Cardiac muscle cell (in vitro differentiated cells and primary cell): ENCODE results near the gene SLC16A10. TPM values are rescaled to one million over a fixed set of nuclear protein-coding genes. Genes with fewer than 3 reads are reported as not detected.

Experiments used
- DNase-seq, 2 donors: peaks; one replicate each; pipeline versions ENCODE4 v3.0.0 to v3.0.0-alpha.2; 2010 to 2017; ENCODE audit warnings: low read depth in 1 of 2, low spot score in 1 of 2
- H3K27ac ChIP-seq: fragments of 200-600 bp; sonication (generic); 2 replicates; pipeline ENCODE4 v1.5.1; 2016
- H3K27me3 ChIP-seq: fragments of 200-600 bp; sonication (generic); 2 replicates; pipeline ENCODE4 v1.6.0; 2016; ENCODE audit warnings: control low read depth
- H3K36me3 ChIP-seq: fragments of 200-600 bp; sonication (generic); 2 replicates; pipeline ENCODE4 v1.5.1; 2016; ENCODE audit warnings: control low read depth
- H3K4me1 ChIP-seq: fragments of 200-600 bp; sonication (generic); 2 replicates; pipeline ENCODE4 v1.8.1; 2017; ENCODE audit warnings: low read depth, mild to moderate bottlenecking, mixed run types
- H3K4me3 ChIP-seq: fragments of 200-600 bp; sonication (generic); 2 replicates; pipeline ENCODE4 v1.5.1; 2016; ENCODE audit warnings: mild to moderate bottlenecking
- H3K9me3 ChIP-seq: fragments of 200-600 bp; sonication (generic); 2 replicates; pipeline ENCODE4 v1.5.1; 2017; ENCODE audit warnings: low read depth, mild to moderate bottlenecking, control low read depth
- polyA plus RNA-seq: library from polyadenylated mRNA; unstranded; fragments of >200 nt; fragmentation: Nextera tagmentation; extraction: Ambion mirVana; gene quantifications from 2 replicates; pipeline ENCODE4 v1.2.1, GENCODE V29; 2016
- total RNA-seq: library from RNA; depleted of rRNA; stranded (reverse); fragments of >200 nt; gene quantifications from 2 replicates; pipeline ENCODE4 v1.2.3, GENCODE V29; 2016
- TF ChIP-seq, protein P1 (sequence below): IDR thresholded peaks from 2 replicates; pipeline ENCODE4 v1.5.1; 2012; ENCODE audit warnings: low read depth, mild to moderate bottlenecking, low read length

Gene SLC16A10
- total and polyA plus RNA-seq, 2 experiments from 2014 or later: 8.1 to 21.4 TPM

GRCh38 chr6:111242452-111242851 is 155.1 kb downstream of the SLC16A10 start:
- no peak for DNase-seq
- H3K4me1 ChIP-seq: no peaks in the 10 kb centered on the region

DNA sequence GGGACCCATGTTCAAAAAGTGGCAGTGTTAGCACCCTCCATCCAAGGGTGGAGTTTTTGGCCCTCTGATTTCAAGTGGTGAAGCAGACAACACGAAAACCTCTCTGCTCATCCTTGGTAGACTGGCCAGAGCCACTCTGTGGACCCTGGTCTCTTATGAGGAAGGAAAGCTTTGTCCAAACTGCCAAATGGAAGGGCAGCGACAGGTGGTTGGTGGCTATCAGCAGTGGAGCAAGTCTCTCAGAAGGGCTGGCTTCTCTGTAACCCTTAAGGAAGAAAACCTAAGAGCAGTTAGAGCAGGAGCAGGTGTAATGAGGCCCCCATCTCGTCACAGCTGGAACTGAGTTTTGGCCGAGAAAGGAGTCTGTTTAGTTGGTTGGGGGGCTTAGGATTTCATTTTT is 155.8 kb downstream of the SLC16A10 start:
- Histone ChIP-seq H3K36me3 (no peaks in the 10 kb centered on the region), H3K9me3 (no peaks in the 10 kb centered on the region), H3K27me3 (peaks cover 6% of the 10 kb centered on the region), H3K27ac (no peak overlapping the region), H3K4me1 (no peaks in the 10 kb centered on the region), H3K4me3 (no peak overlapping the region)
- TF ChIP-seq, protein P1, sequence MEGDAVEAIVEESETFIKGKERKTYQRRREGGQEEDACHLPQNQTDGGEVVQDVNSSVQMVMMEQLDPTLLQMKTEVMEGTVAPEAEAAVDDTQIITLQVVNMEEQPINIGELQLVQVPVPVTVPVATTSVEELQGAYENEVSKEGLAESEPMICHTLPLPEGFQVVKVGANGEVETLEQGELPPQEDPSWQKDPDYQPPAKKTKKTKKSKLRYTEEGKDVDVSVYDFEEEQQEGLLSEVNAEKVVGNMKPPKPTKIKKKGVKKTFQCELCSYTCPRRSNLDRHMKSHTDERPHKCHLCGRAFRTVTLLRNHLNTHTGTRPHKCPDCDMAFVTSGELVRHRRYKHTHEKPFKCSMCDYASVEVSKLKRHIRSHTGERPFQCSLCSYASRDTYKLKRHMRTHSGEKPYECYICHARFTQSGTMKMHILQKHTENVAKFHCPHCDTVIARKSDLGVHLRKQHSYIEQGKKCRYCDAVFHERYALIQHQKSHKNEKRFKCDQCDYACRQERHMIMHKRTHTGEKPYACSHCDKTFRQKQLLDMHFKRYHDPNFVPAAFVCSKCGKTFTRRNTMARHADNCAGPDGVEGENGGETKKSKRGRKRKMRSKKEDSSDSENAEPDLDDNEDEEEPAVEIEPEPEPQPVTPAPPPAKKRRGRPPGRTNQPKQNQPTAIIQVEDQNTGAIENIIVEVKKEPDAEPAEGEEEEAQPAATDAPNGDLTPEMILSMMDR: no peak
- no peak for DNase-seq

More at GRCh38 chr6:111242452-111242851, 155.1 kb downstream of the SLC16A10 start:
- Histone ChIP-seq H3K27ac (no peak overlapping the region), H3K27me3 (peaks cover 6% of the 10 kb centered on the region), H3K36me3 (no peaks in the 10 kb centered on the region), H3K9me3 (no peaks in the 10 kb centered on the region), H3K4me3 (no peak overlapping the region)
- TF ChIP-seq, protein P1: no peak

- Histone ChIP-seq H3K27me3 (peaks cover 6% of the 10 kb centered on the region), H3K27ac (no peak overlapping the region), H3K9me3 (no peaks in the 10 kb centered on the region), H3K36me3 (no peaks in the 10 kb centered on the region), H3K4me3 (no peak overlapping the region), H3K4me1 (no peaks in the 10 kb centered on the region)
- no peak for DNase-seq
- TF ChIP-seq, protein P1: no peak
These were observed 161.5 kb downstream of the SLC16A10 start for GRCh38 chr6:111248789-111249188.

GRCh38 chr6:111250791-111251354 is 163.6 kb downstream of the SLC16A10 start:
- H3K27ac ChIP-seq: no peak overlapping the region
- H3K4me1 ChIP-seq: no peaks in the 10 kb centered on the region
- H3K36me3 ChIP-seq: no peaks in the 10 kb centered on the region
- TF ChIP-seq, protein P1: no peak
- H3K4me3 ChIP-seq: no peak overlapping the region
- no peaks in the 10 kb centered on the region for H3K27me3 ChIP-seq
- no peaks in the 10 kb centered on the region for H3K9me3 ChIP-seq
- DNase-seq: no peak

DNA sequence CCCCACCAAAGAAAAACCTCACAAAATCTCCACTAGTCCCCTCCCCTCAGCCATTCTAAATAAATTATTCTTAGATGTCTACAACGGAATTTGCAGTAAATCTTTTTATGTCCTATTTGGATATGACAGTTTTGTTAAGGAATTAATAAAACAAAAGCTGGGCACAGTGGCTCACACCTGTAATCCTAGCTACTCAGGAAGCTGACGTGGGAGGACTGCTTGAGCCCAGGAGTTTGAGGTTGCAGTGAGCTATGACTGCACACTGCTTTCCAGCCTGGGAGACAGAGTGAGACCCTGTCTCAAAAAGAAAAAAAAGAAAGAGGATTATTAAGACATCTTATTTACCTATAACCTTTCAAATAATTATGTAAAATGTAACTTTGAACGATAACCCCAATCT is 165.4 kb downstream of the SLC16A10 start:
- no peak overlapping the region for H3K4me3 ChIP-seq
- no peaks in the 10 kb centered on the region for H3K4me1 ChIP-seq
- no peak overlapping the region for H3K27ac ChIP-seq
- no peaks in the 10 kb centered on the region for H3K36me3 ChIP-seq
- TF ChIP-seq, protein P1: no peak
- no peaks in the 10 kb centered on the region for H3K27me3 ChIP-seq
- DNase-seq: no peak
- H3K9me3 ChIP-seq: no peaks in the 10 kb centered on the region
